H1 (cell line): Measurements from ENCODE around the gene TAS2R1. TPM values are rescaled to one million over a fixed set of nuclear protein-coding genes. Genes with fewer than 3 reads are reported as not detected.

Experiments
- CTCF ChIA-PET: fragments of 300-600 bp; sonication (Branson Sonifier 250); formaldehyde crosslinking; loops from one replicate; lab custom pipeline; 2021; ENCODE audit not compliant: partially characterized antibody; lab: Charles Lee
- POLR2A ChIA-PET: fragments of 300-600 bp; sonication (Branson Sonifier 250); formaldehyde crosslinking; loops from one replicate; lab custom pipeline; 2021; ENCODE audit warnings: inconsistent platforms; ENCODE audit not compliant: partially characterized antibody; lab: Charles Lee
- DNase-seq, 2 experiments: peaks; one replicate each; pipeline versions ENCODE4 v3.0.0 to v3.0.0-alpha.2; 2010 to 2022; ENCODE audit warnings: low spot score in 2 of 2, low read depth in 1 of 2, mixed read lengths in 1 of 2
- FAIRE-seq: peaks from 2 replicates; lab custom pipeline; 2011; peaks lifted over from hg19 to GRCh38; lab: Jason Lieb, UNC
- H2AFZ ChIP-seq: 2 replicates; pipeline ENCODE4 v1.8.1; 2012; ENCODE audit warnings: low read length, inconsistent platforms
- H2AK5ac ChIP-seq: 2 replicates; pipeline ENCODE4 v1.6.1; 2013; ENCODE audit warnings: low read depth, low read length
- H2BK120ac ChIP-seq: replicated peaks from 2 replicates; pipeline ENCODE3; 2013; ENCODE audit warnings: low read depth, low read length, inconsistent platforms
- H2BK12ac ChIP-seq: 2 replicates; pipeline ENCODE4 v1.6.1; 2013; ENCODE audit warnings: low read depth, low read length
- H2BK15ac ChIP-seq: 2 replicates; pipeline ENCODE4 v1.6.1; 2013; ENCODE audit warnings: low read length
- H2BK20ac ChIP-seq: 2 replicates; pipeline ENCODE4 v1.6.1; 2013; ENCODE audit warnings: low read length
- H2BK5ac ChIP-seq: 2 replicates; pipeline ENCODE4 v1.6.1; 2013; ENCODE audit warnings: low read depth, low read length
- H3K14ac ChIP-seq: 2 replicates; pipeline ENCODE4 v1.6.1; 2013; ENCODE audit warnings: inconsistent platforms; ENCODE audit not compliant: insufficient read length
- H3K18ac ChIP-seq: 2 replicates; pipeline ENCODE4 v1.6.1; 2013; ENCODE audit warnings: low read length; ENCODE audit errors: extremely low read depth
- H3K23ac ChIP-seq: 2 replicates; pipeline ENCODE4 v1.6.1; 2013; ENCODE audit warnings: inconsistent platforms; ENCODE audit not compliant: insufficient read length
- H3K23me2 ChIP-seq: 2 replicates; pipeline ENCODE4 v1.6.1; 2013; ENCODE audit warnings: low read depth, low read length
- H3K27ac ChIP-seq: 2 replicates; pipeline ENCODE4 v1.6.1; 2011; ENCODE audit warnings: low read depth, low read length, inconsistent platforms
- H3K27me3 ChIP-seq, 4 experiments: replicated peaks in 1 of 4; 1 replicate in 1 of 4; 2 replicates in 3 of 4; pipeline versions ENCODE4 v1.6.1 to v1.8.1; 2011 to 2013; ENCODE audit warnings: low read length in 3 of 4, mild to moderate bottlenecking in 3 of 4, inconsistent platforms in 2 of 4, mixed read lengths in 2 of 4, moderate library complexity in 1 of 4; ENCODE audit not compliant: control insufficient read depth in 3 of 4, insufficient read depth in 3 of 4; ENCODE audit errors: extremely low read depth in 1 of 4
- H3K36me3 ChIP-seq, 4 experiments: 2 replicates each; pipeline versions ENCODE4 v1.6.1 to v1.8.1; 2011 to 2013; ENCODE audit warnings: mild to moderate bottlenecking in 4 of 4, low read length in 3 of 4, moderate library complexity in 2 of 4, control low read depth in 1 of 4, inconsistent platforms in 1 of 4; ENCODE audit not compliant: insufficient read depth in 4 of 4, control insufficient read depth in 2 of 4
- H3K4ac ChIP-seq: replicated peaks from 2 replicates; pipeline ENCODE3; 2013; ENCODE audit warnings: low read length, low read depth, mixed read lengths, inconsistent platforms; ENCODE audit not compliant: insufficient read length
- H3K4me1 ChIP-seq, 4 experiments: replicated peaks in 1 of 4; 1 replicate in 1 of 4; 2 replicates in 3 of 4; pipeline versions ENCODE4 v1.6.1 to v1.8.1; 2011 to 2013; ENCODE audit warnings: low read length in 3 of 4, inconsistent platforms in 2 of 4, mixed read lengths in 1 of 4; ENCODE audit not compliant: insufficient read depth in 4 of 4, control insufficient read depth in 3 of 4
- H3K4me2 ChIP-seq, 2 experiments: 2 replicates each; pipeline versions ENCODE4 v1.6.1 to v1.8.1; 2011 to 2013; ENCODE audit warnings: low read depth in 2 of 2, low read length in 2 of 2, control low read depth in 1 of 2, inconsistent platforms in 1 of 2, mild to moderate bottlenecking in 1 of 2; ENCODE audit not compliant: insufficient read depth in 1 of 2
- H3K4me3 ChIP-seq, 4 experiments: fragments of 200-600, 300-600 bp in 1 of 4; sonication (generic), shearing (Covaris generic), sonication (Bioruptor Twin) in 1 of 4; 2 replicates each; pipeline versions ENCODE4 v1.5.1 to v1.8.1; 2011 to 2016; ENCODE audit warnings: low read length in 4 of 4, low read depth in 3 of 4, control low read depth in 2 of 4, inconsistent platforms in 2 of 4, mild to moderate bottlenecking in 2 of 4, mixed read lengths in 1 of 4, moderate library complexity in 1 of 4; ENCODE audit not compliant: insufficient read depth in 2 of 4; ENCODE audit errors: extremely low read depth in 1 of 4
- H3K56ac ChIP-seq: replicated peaks from 2 replicates; pipeline ENCODE3; 2013; ENCODE audit warnings: low read depth, mild to moderate bottlenecking, mixed read lengths, low read length, inconsistent platforms; ENCODE audit not compliant: insufficient read length
- H3K79me1 ChIP-seq: 2 replicates; pipeline ENCODE4 v1.6.1; 2013; ENCODE audit warnings: low read depth, low read length, control low read depth
- H3K79me2 ChIP-seq, 2 experiments: 2 replicates each; pipeline versions ENCODE4 v1.6.1 to v1.8.1; 2012 to 2013; ENCODE audit warnings: low read length in 2 of 2, mild to moderate bottlenecking in 2 of 2, inconsistent platforms in 1 of 2; ENCODE audit not compliant: insufficient read depth in 2 of 2, control insufficient read depth in 1 of 2
- H3K9ac ChIP-seq, 4 experiments: replicated peaks in 1 of 4; 1 replicate in 1 of 4; 2 replicates in 3 of 4; pipeline versions ENCODE4 v1.6.1 to v1.8.1; 2011 to 2013; ENCODE audit warnings: low read depth in 3 of 4, low read length in 3 of 4, control low read depth in 2 of 4, mild to moderate bottlenecking in 2 of 4, moderate library complexity in 2 of 4, inconsistent platforms in 1 of 4; ENCODE audit errors: extremely low read depth in 1 of 4
- H3K9me3 ChIP-seq, 2 experiments: 2 replicates each; pipeline versions ENCODE4 v1.6.1 to v1.8.1; 2012 to 2013; ENCODE audit warnings: mild to moderate bottlenecking in 2 of 2, moderate library complexity in 2 of 2, control low read depth in 1 of 2, inconsistent platforms in 1 of 2, low read depth in 1 of 2, low read length in 1 of 2, mixed read lengths in 1 of 2; ENCODE audit not compliant: insufficient read depth in 2 of 2
- H4K20me1 ChIP-seq, 2 experiments: replicated peaks in 1 of 2; 2 replicates each; pipeline versions ENCODE3 to v1.8.1; 2011 to 2013; ENCODE audit warnings: inconsistent platforms in 2 of 2, low read length in 2 of 2, mild to moderate bottlenecking in 1 of 2; ENCODE audit not compliant: insufficient read depth in 2 of 2, control insufficient read depth in 1 of 2
- H4K5ac ChIP-seq: 2 replicates; pipeline ENCODE4 v1.6.1; 2013; ENCODE audit warnings: low read length, low read depth, mixed read lengths, inconsistent platforms; ENCODE audit not compliant: insufficient read length
- H4K8ac ChIP-seq: 2 replicates; pipeline ENCODE4 v1.8.0; 2013; ENCODE audit warnings: mild to moderate bottlenecking, moderate library complexity, low read length, inconsistent platforms; ENCODE audit not compliant: insufficient read depth; ENCODE audit errors: extremely low read depth
- H4K91ac ChIP-seq: replicated peaks from 2 replicates; pipeline ENCODE3; 2013; ENCODE audit warnings: low read length, mixed read lengths, inconsistent platforms; ENCODE audit not compliant: insufficient read length
- CBX8 ChIP-seq: fragments of 300-800, 300-1000 bp; sonication (generic); IDR thresholded peaks from 2 replicates; pipeline ENCODE4 v1.7.1; 2016; ENCODE audit warnings: low read depth, low read length, borderline replicate concordance
- CEBPB ChIP-seq: IDR thresholded peaks from 2 replicates; pipeline ENCODE4 v1.6.1; 2012; ENCODE audit warnings: low read depth, low read length
- GABPA ChIP-seq: IDR thresholded peaks from 2 replicates; pipeline ENCODE4 v1.6.1; 2011; ENCODE audit warnings: mild to moderate bottlenecking, low read length, moderate library complexity, borderline replicate concordance; ENCODE audit not compliant: insufficient read depth
- HDAC2 ChIP-seq, 2 experiments: fragments of 300-600 bp in 1 of 2; sonication (generic) in 1 of 2; IDR thresholded peaks; 2 replicates each; pipeline ENCODE4 v1.6.1; 2011 to 2012; ENCODE audit warnings: low read depth in 2 of 2, low read length in 2 of 2, mild to moderate bottlenecking in 2 of 2, moderate library complexity in 2 of 2, borderline replicate concordance in 1 of 2, inconsistent platforms in 1 of 2
- POLR2A ChIP-seq, 2 experiments: IDR thresholded peaks; 1 replicate in 1 of 2; 2 replicates in 1 of 2; pipeline ENCODE4 v1.6.1; 2011; ENCODE audit warnings: low read depth in 2 of 2, low read length in 2 of 2, mild to moderate bottlenecking in 2 of 2; ENCODE audit errors: control extremely low read depth in 1 of 2
- RBBP5 ChIP-seq: IDR thresholded peaks from 2 replicates; pipeline ENCODE4 v1.7.1; 2012; ENCODE audit warnings: low read depth, mild to moderate bottlenecking, inconsistent platforms, low read length, moderate library complexity, borderline replicate concordance
- SAP30 ChIP-seq: fragments of 300-600 bp; sonication (generic); IDR thresholded peaks from 2 replicates; pipeline ENCODE4 v1.7.1; 2012; ENCODE audit warnings: low read length, moderate library complexity, mild to moderate bottlenecking, inconsistent platforms; ENCODE audit not compliant: insufficient read depth, insufficient replicate concordance
- SIN3A ChIP-seq, 2 experiments: IDR thresholded peaks in 1 of 2; conservative IDR thresholded peaks in 1 of 2; 2 replicates each; pipeline ENCODE4 v1.6.1; 2011 to 2012; ENCODE audit warnings: low read length in 2 of 2, improper control_type of control experiment in 1 of 2, low read depth in 1 of 2, mild to moderate bottlenecking in 1 of 2
- SRF ChIP-seq: IDR thresholded peaks from 2 replicates; pipeline ENCODE4 v1.6.1; 2011; ENCODE audit warnings: mild to moderate bottlenecking, low read depth, low read length, moderate library complexity
- SUZ12 ChIP-seq: fragments of 200-600 bp; sonication (generic); IDR thresholded peaks from 2 replicates; pipeline ENCODE4 v1.6.1; 2012; ENCODE audit warnings: mild to moderate bottlenecking, inconsistent platforms, low read length, moderate library complexity, mixed read lengths
- TCF12 ChIP-seq: IDR thresholded peaks from 2 replicates; pipeline ENCODE4 v1.6.1; 2011; ENCODE audit warnings: low read depth, mild to moderate bottlenecking, low read length
- WGBS, 2 experiments: shearing (Covaris generic) in 1 of 2; methylation state at CpG; one replicate each; pipeline versions ENCODE4 v1.1.6 to v1.1.7; 2013 to 2015; ENCODE audit warnings: low lambda C conversion rate in 2 of 2, mixed read lengths in 2 of 2, inconsistent platforms in 1 of 2, low coverage in 1 of 2, missing lambda C conversion rate in 1 of 2; ENCODE audit not compliant: insufficient replicate concordance in 2 of 2, insufficient coverage in 1 of 2, insufficient read length in 1 of 2; ENCODE audit errors: extremely low coverage in 1 of 2, missing lambda C conversion rate in 1 of 2; 5-methylcytosine and 5-hydroxymethylcytosine counted together
- polyA plus RNA-seq, 7 experiments: library from polyadenylated mRNA; depleted of rRNA in 3 of 7; stranded (reverse) in 5 of 7; unstranded in 2 of 7; fragments of >200 nt in 5 of 7; fragments of 200-250 nt in 2 of 7; gene quantifications; 1 replicate in 5 of 7; 2 replicates in 1 of 7; 4 replicates in 1 of 7; pipeline versions ENCODE4 v1.2.1 to v1.2.3, GENCODE V29; 2011 to 2013; ENCODE audit warnings: missing spikeins in 2 of 7, mixed read lengths in 2 of 7
- total RNA-seq: library from RNA; stranded (reverse); fragmentation: NEBNext Ultra II Directional; extraction: Animal tissue kit (Norgen Biotek cat#: 25700); gene quantifications from 2 replicates; pipeline ENCODE4 v1.2.1, GENCODE V29; 2021
- TF ChIP-seq, protein P1 (sequence below): IDR thresholded peaks from 2 replicates; pipeline ENCODE4 v1.6.1; 2012; ENCODE audit warnings: low read length, inconsistent platforms

TAS2R1 gene
- total and polyA plus RNA-seq, 2 of the 8 experiments (the other 6 are each of a cell fraction or from before 2014, with no cell fraction given): not detected

DNA sequence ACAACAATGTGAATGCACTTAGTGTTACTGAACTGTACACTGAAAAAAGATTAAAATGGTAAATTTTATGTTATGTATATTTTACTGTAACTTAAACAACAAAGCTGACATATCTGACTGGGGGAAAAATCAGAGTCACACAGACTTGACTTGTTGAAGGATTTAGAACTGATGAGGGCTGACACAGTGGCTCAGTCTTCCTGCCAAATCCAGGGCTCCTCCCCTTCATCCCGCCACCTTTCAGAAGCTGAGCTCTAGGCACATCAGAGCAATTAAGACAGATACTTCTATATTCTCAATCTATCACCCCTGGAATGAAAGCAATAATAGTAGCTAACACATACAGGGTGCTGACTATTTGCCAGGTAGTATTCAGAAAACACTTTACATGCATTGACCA, 27.7 kb upstream of the TAS2R1 start:
- CTCF ChIA-PET: interaction anchor here (1.2 to 1.7 kb wide), 3 partner anchors 9 to 243 kb away, joined by 3 to 5 read pairs (median 4); no protein-coding TSS in a partner anchor
- 82% methylated on average over 1 of the region's 1 CpG; no CpG with 5 or more reads in 1 of the 2 experiments for WGBS, 2 experiments
- POLR2A ChIA-PET: no interaction called here
- no peak for TF ChIP-seq SUZ12
- no peak for TF ChIP-seq SRF
- TF ChIP-seq RBBP5: no peak
- TF ChIP-seq SAP30: no peak
- TF ChIP-seq, protein P1, sequence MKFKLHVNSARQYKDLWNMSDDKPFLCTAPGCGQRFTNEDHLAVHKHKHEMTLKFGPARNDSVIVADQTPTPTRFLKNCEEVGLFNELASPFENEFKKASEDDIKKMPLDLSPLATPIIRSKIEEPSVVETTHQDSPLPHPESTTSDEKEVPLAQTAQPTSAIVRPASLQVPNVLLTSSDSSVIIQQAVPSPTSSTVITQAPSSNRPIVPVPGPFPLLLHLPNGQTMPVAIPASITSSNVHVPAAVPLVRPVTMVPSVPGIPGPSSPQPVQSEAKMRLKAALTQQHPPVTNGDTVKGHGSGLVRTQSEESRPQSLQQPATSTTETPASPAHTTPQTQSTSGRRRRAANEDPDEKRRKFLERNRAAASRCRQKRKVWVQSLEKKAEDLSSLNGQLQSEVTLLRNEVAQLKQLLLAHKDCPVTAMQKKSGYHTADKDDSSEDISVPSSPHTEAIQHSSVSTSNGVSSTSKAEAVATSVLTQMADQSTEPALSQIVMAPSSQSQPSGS: no peak
- TF ChIP-seq POLR2A (IDR thresholded peaks at IDR 0.05; ENCODE audit: control extremely low read depth in 1 of 2, low read depth in 2 of 2, low read length in 2 of 2): no peak
- no peak for TF ChIP-seq CBX8
- TF ChIP-seq CEBPB: no peak
- no peak for TF ChIP-seq GABPA
- TF ChIP-seq HDAC2 (IDR thresholded peaks at IDR 0.05; ENCODE audit: borderline replicate concordance in 1 of 2, low read depth in 2 of 2, low read length in 2 of 2): no peak
- TF ChIP-seq SIN3A (conservative IDR thresholded peaks at IDR 0.05 in 1 of 2, IDR thresholded peaks at IDR 0.05 in 1 of 2; ENCODE audit: low read depth in 1 of 2, low read length in 2 of 2): no peak
- TF ChIP-seq TCF12: no peak

More for the DNA sequence above, 27.7 kb upstream of the TAS2R1 start:
- no peaks in the 10 kb centered on the region for H3K27me3 ChIP-seq
- FAIRE-seq: no peak
- no peaks in the 10 kb centered on the region for H3K4me1 ChIP-seq
- no peak overlapping the region for H2BK12ac ChIP-seq
- H2BK15ac ChIP-seq: no peak overlapping the region
- no peaks in the 10 kb centered on the region for H3K36me3 ChIP-seq
- H4K91ac ChIP-seq: no peak overlapping the region
- no peaks in the 10 kb centered on the region for H3K79me2 ChIP-seq
- H2AK5ac ChIP-seq: no peak overlapping the region
- no peaks in the 10 kb centered on the region for H3K9me3 ChIP-seq
- no peak overlapping the region for H4K8ac ChIP-seq
- H3K23me2 ChIP-seq: no peaks in the 10 kb centered on the region
- H2BK5ac ChIP-seq: no peak overlapping the region
- H4K20me1 ChIP-seq: no peaks in the 10 kb centered on the region
- no peak overlapping the region for H3K23ac ChIP-seq
- no peak overlapping the region for H3K9ac ChIP-seq
- H3K56ac ChIP-seq: no peak overlapping the region
- H3K4me2 ChIP-seq: no peak overlapping the region
- no peaks in the 10 kb centered on the region for H3K79me1 ChIP-seq
- H3K18ac ChIP-seq: no peak overlapping the region
- no peak overlapping the region for H3K4ac ChIP-seq
- H3K4me3 ChIP-seq: no peak overlapping the region
- H2BK120ac ChIP-seq: no peak overlapping the region
- H3K14ac ChIP-seq: no peak overlapping the region
- no peak overlapping the region for H3K27ac ChIP-seq
- no peak overlapping the region for H2BK20ac ChIP-seq
- H2AFZ ChIP-seq: no peak overlapping the region
- DNase-seq: no peak
- no peak overlapping the region for H4K5ac ChIP-seq
